Measurements from ENCODE around the gene BRICD5. TPM values are rescaled to one million over a fixed set of nuclear protein-coding genes. Genes with fewer than 3 reads are reported as not detected.

The BRICD5 gene
- total RNA-seq (ENCODE audit: low replicate concordance): 2.9 and 4.0 TPM in 2 replicates

GRCh38 chr16:2210386-2211365, at the start of gene BRICD5:
Gene BRICD5, minus strand, starts transcription at chr16:2210863. Its CDS starts 30 bp downstream, at chr16:2210833.

GRCh38 chr16:2251296-2252111, 40.8 kb upstream of the BRICD5 start, which contains the start of gene ECI1:
Gene ECI1, minus strand, starts transcription at chr16:2251587. Its CDS starts 21 bp downstream, at chr16:2251566.

GRCh38 chr16:2236337-2237101, 25.9 kb upstream of the BRICD5 start, which contains the start of gene DNASE1L2:
Gene DNASE1L2, plus strand, starts transcription at chr16:2236444. Its CDS starts 373 bp downstream, at chr16:2236817.

GRCh38 chr16:2223221-2223941, 12.7 kb upstream of the BRICD5 start, which contains the start of gene E4F1:
Gene E4F1, plus strand, starts transcription at chr16:2223591. Its CDS starts 23 bp downstream, at chr16:2223614.

GRCh38 chr16:2214719-2214968, 4.0 kb upstream of the BRICD5 start, which contains the start of gene PGP:
Gene PGP, minus strand, starts transcription at chr16:2214840. Its CDS starts 63 bp downstream, at chr16:2214777.

GRCh38 chr16:2205104-2205966, 5.3 kb downstream of the BRICD5 start, which contains the start of gene MLST8:
Gene MLST8, plus strand, starts transcription at chr16:2205454. Its CDS starts 632 bp downstream, at chr16:2206086.

GRCh38 chr16:2196162-2196980, 14.3 kb downstream of the BRICD5 start, which contains the start of gene CASKIN1:
Gene CASKIN1, minus strand, starts transcription at chr16:2196605. Its CDS starts 173 bp downstream, at chr16:2196432.

Other genes with a start within 250 kb of the BRICD5 start
- 3,947 and 4,144 TPM in 2 replicates for gene RPS2, start 246.0 kb downstream of the BRICD5 start, total RNA-seq (ENCODE audit: low replicate concordance)
- gene RNF151, start 244.0 kb downstream of the BRICD5 start, total RNA-seq (ENCODE audit: low replicate concordance): not detected in 2 replicates
- 36.2 and 36.5 TPM in 2 replicates for gene TBL3, start 238.8 kb downstream of the BRICD5 start, total RNA-seq (ENCODE audit: low replicate concordance)
- gene NOXO1, start 229.4 kb downstream of the BRICD5 start, total RNA-seq (ENCODE audit: low replicate concordance): not detected in 2 replicates
- 6.4 and 11.7 TPM in 2 replicates for gene GFER, start 226.7 kb downstream of the BRICD5 start, total RNA-seq (ENCODE audit: low replicate concordance)
- 0.94 and 4.9 TPM in 2 replicates for gene SYNGR3, start 220.9 kb downstream of the BRICD5 start, total RNA-seq (ENCODE audit: low replicate concordance)
- gene ZNF598, start 201.0 kb downstream of the BRICD5 start, total RNA-seq (ENCODE audit: low replicate concordance): 9.9 and 12.0 TPM in 2 replicates
- 0.23 and 0.60 TPM in 2 replicates for gene NPW, start 191.1 kb downstream of the BRICD5 start, total RNA-seq (ENCODE audit: low replicate concordance)
- gene NHERF2, start 184.0 kb downstream of the BRICD5 start, total RNA-seq (ENCODE audit: low replicate concordance): 8.2 and 48.6 TPM in 2 replicates
- 33.1 and 36.3 TPM in 2 replicates for gene NTHL1, start 163.0 kb downstream of the BRICD5 start, total RNA-seq (ENCODE audit: low replicate concordance)
- gene TSC2, start 162.9 kb downstream of the BRICD5 start, total RNA-seq (ENCODE audit: low replicate concordance): 29.4 and 80.4 TPM in 2 replicates
- 63.7 and 174 TPM in 2 replicates for gene PKD1, start 75.0 kb downstream of the BRICD5 start, total RNA-seq (ENCODE audit: low replicate concordance)
- gene RAB26, start 62.2 kb downstream of the BRICD5 start, total RNA-seq (ENCODE audit: low replicate concordance): 1.3 and 1.5 TPM in 2 replicates
- gene TRAF7, start 55.1 kb downstream of the BRICD5 start, total RNA-seq (ENCODE audit: low replicate concordance): 37.0 and 49.5 TPM in 2 replicates
- 0.08 and 0.47 TPM in 2 replicates for gene CASKIN1, start 14.3 kb downstream of the BRICD5 start, total RNA-seq (ENCODE audit: low replicate concordance)
- 16.5 and 19.7 TPM in 2 replicates for gene MLST8, start 5.4 kb downstream of the BRICD5 start, total RNA-seq (ENCODE audit: low replicate concordance)
- 5.3 and 9.5 TPM in 2 replicates for gene PGP, start 4.0 kb upstream of the BRICD5 start, total RNA-seq (ENCODE audit: low replicate concordance)
- gene E4F1, start 12.7 kb upstream of the BRICD5 start, total RNA-seq (ENCODE audit: low replicate concordance): 26.2 and 33.9 TPM in 2 replicates
- gene DNASE1L2, start 25.6 kb upstream of the BRICD5 start, total RNA-seq (ENCODE audit: low replicate concordance): 0.38 and 1.1 TPM in 2 replicates
- gene ECI1, start 40.7 kb upstream of the BRICD5 start, total RNA-seq (ENCODE audit: low replicate concordance): 15.2 and 32.6 TPM in 2 replicates
- gene RNPS1, start 57.3 kb upstream of the BRICD5 start, total RNA-seq (ENCODE audit: low replicate concordance): 19.3 and 47.3 TPM in 2 replicates
- gene ABCA3, start 129.9 kb upstream of the BRICD5 start, total RNA-seq (ENCODE audit: low replicate concordance): 1.2 and 1.7 TPM in 2 replicates
- gene CCNF, start 218.6 kb upstream of the BRICD5 start, total RNA-seq (ENCODE audit: low replicate concordance): 3.9 and 9.0 TPM in 2 replicates
- under 0.01 and 2.9 TPM in 2 replicates for gene TEDC2, start 249.2 kb upstream of the BRICD5 start, total RNA-seq (ENCODE audit: low replicate concordance)

Measured in smooth muscle cell of the coronary artery (primary cell).